Measurements from ENCODE around the gene BRD7.

Gene BRD7

GRCh38 chr16:50386139-50386538, 17.4 kb upstream of the BRD7 start:
- Histone ChIP-seq H4K20me1 (ENCODE audit: insufficient read depth, low read length) (no peaks in the 10 kb centered on the region), H3K36me3 (replicated peaks; ENCODE audit: insufficient read depth, low read length) (no peaks in the 10 kb centered on the region), H3K9ac (ENCODE audit: low read length) (no peak overlapping the region), H3K79me2 (ENCODE audit: low read length) (no peaks in the 10 kb centered on the region), H3K27me3 (replicated peaks; ENCODE audit: insufficient read depth, low read length) (no peaks in the 10 kb centered on the region), H3K27ac (ENCODE audit: low read length) (no peak overlapping the region), H3F3A (ENCODE audit: insufficient read depth, low read length) (no peaks in the 10 kb centered on the region), H3K4me2 (ENCODE audit: low read depth, low read length) (no peak overlapping the region), H2AFZ (ENCODE audit: low read length) (no peak overlapping the region), H3K4me1 (ENCODE audit: low read length) (no peaks in the 10 kb centered on the region), H3K9me3 (replicated peaks; ENCODE audit: insufficient read depth, low read length) (no peaks in the 10 kb centered on the region), H3K9me2 (replicated peaks; ENCODE audit: insufficient read depth, low read length) (no peaks in the 10 kb centered on the region), H3K4me3 (ENCODE audit: low read length) (no peak overlapping the region)
- TF ChIP-seq EZH2 (optimal IDR thresholded peaks at IDR 0.05; ENCODE audit: low read depth, low read length) (no peak), EZH2phosphoT487 (IDR thresholded peaks at IDR 0.05; ENCODE audit: low read length) (no peak)
- TF ChIP-seq, protein P1, sequence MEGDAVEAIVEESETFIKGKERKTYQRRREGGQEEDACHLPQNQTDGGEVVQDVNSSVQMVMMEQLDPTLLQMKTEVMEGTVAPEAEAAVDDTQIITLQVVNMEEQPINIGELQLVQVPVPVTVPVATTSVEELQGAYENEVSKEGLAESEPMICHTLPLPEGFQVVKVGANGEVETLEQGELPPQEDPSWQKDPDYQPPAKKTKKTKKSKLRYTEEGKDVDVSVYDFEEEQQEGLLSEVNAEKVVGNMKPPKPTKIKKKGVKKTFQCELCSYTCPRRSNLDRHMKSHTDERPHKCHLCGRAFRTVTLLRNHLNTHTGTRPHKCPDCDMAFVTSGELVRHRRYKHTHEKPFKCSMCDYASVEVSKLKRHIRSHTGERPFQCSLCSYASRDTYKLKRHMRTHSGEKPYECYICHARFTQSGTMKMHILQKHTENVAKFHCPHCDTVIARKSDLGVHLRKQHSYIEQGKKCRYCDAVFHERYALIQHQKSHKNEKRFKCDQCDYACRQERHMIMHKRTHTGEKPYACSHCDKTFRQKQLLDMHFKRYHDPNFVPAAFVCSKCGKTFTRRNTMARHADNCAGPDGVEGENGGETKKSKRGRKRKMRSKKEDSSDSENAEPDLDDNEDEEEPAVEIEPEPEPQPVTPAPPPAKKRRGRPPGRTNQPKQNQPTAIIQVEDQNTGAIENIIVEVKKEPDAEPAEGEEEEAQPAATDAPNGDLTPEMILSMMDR (IDR thresholded peaks at IDR 0.05; ENCODE audit: low read length), result no peak
- no peak for DNase-seq

DNA sequence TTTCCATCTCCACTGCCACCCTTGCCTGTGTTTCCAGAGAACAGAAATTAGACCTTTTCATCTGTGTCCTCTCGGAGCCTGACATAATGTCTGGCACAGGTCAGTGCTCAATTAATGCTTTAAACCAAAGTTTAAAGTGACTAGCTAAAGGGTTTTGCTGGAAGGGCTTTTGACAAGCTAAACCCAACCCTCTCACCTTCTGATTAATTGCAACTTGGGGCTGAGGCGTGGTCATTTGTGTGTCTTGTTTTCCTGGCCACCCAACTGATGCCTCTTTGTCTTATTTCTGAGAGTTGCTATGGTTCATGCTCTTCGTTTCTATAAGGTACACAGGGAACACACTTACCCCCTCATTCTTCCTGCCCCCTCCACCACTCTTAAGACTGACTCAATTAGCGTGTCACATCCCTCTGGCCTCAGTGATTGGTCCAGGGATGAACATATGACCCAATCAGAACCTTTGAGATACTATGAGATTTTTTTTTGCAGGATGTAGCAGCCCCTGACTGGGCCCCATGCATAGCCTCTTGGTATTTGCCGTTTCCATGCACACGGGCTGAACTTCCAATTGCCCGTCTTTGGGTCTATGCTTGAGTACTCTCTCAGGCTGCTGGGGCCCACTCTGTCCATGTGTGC, 15.8 kb upstream of the BRD7 start:
- no peak overlapping the region for H3K9ac ChIP-seq (ENCODE audit: low read length)
- H3K27ac ChIP-seq (ENCODE audit: low read length), result no peak overlapping the region
- no peak for DNase-seq
- TF ChIP-seq EZH2phosphoT487 (IDR thresholded peaks at IDR 0.05; ENCODE audit: low read length) (no peak), EZH2 (optimal IDR thresholded peaks at IDR 0.05; ENCODE audit: low read depth, low read length) (no peak)
- TF ChIP-seq, protein P1 (IDR thresholded peaks at IDR 0.05; ENCODE audit: low read length), result no peak
- no peak overlapping the region for H3K4me2 ChIP-seq (ENCODE audit: low read depth, low read length)
- no peaks in the 10 kb centered on the region for H4K20me1 ChIP-seq (ENCODE audit: insufficient read depth, low read length)
- no peaks in the 10 kb centered on the region for H3F3A ChIP-seq (ENCODE audit: insufficient read depth, low read length)
- H3K4me1 ChIP-seq (ENCODE audit: low read length), result no peaks in the 10 kb centered on the region
- no peak overlapping the region for H2AFZ ChIP-seq (ENCODE audit: low read length)
- H3K79me2 ChIP-seq (ENCODE audit: low read length), result no peaks in the 10 kb centered on the region
- no peak overlapping the region for H3K4me3 ChIP-seq (ENCODE audit: low read length)
- H3K9me3 ChIP-seq (replicated peaks; ENCODE audit: insufficient read depth, low read length), result no peaks in the 10 kb centered on the region
- H3K36me3 ChIP-seq (replicated peaks; ENCODE audit: insufficient read depth, low read length), result no peaks in the 10 kb centered on the region
- H3K27me3 ChIP-seq (replicated peaks; ENCODE audit: insufficient read depth, low read length), result no peaks in the 10 kb centered on the region
- no peaks in the 10 kb centered on the region for H3K9me2 ChIP-seq (replicated peaks; ENCODE audit: insufficient read depth, low read length)

DNA sequence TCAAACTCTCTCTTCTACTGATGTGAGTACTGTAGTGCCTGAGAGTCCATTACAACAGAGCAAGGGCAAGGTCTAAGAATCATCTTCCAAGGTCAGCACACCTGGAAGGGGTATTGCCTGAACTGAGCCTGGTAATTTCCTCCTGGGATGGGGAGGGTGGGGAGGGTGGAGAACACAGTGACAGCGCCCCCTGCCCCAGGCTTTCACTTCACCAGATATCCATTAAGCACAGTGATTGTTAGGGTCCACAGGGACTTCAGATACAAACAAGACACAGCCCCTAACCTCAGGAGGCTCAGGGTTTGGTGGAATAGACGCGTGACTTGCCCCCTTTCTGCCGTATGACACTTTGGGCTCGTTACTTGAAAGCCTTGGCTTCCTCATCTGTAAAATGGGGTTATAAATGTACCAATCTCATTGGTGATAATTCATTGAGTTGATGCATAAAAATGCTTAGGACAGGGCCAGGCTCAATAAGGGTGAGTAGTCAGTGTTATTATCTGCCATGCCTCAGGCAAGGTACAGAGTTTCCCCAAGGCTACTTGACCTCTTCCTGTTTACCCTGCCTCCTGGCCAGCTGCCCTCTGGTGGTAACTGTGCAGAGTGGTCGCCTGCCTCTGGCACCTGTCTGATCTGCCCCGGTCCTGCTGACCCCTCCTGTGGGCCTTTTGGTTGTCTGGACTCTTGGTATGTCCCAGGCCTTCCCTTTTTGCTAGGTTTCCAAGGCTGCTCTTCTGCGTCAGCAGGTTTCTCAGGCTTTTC, 13.1 kb upstream of the BRD7 start:
- no peak for DNase-seq
- no peak overlapping the region for H3K27ac ChIP-seq (ENCODE audit: low read length)

More for the DNA sequence above, 13.1 kb upstream of the BRD7 start:
- no peak overlapping the region for H3K9ac ChIP-seq (ENCODE audit: low read length)
- H3K4me2 ChIP-seq (ENCODE audit: low read depth, low read length), result no peak overlapping the region
- H3K4me1 ChIP-seq (ENCODE audit: low read length), result no peaks in the 10 kb centered on the region
- no peaks in the 10 kb centered on the region for H3K9me3 ChIP-seq (replicated peaks; ENCODE audit: insufficient read depth, low read length)
- H3K27me3 ChIP-seq (replicated peaks; ENCODE audit: insufficient read depth, low read length), result no peaks in the 10 kb centered on the region
- no peaks in the 10 kb centered on the region for H3K79me2 ChIP-seq (ENCODE audit: low read length)
- H3F3A ChIP-seq (ENCODE audit: insufficient read depth, low read length), result no peaks in the 10 kb centered on the region
- H4K20me1 ChIP-seq (ENCODE audit: insufficient read depth, low read length), result no peaks in the 10 kb centered on the region
- TF ChIP-seq EZH2phosphoT487 (IDR thresholded peaks at IDR 0.05; ENCODE audit: low read length) (no peak), EZH2 (optimal IDR thresholded peaks at IDR 0.05; ENCODE audit: low read depth, low read length) (no peak)
- TF ChIP-seq, protein P1 (IDR thresholded peaks at IDR 0.05; ENCODE audit: low read length), result peak; percentile 19
- H2AFZ ChIP-seq (ENCODE audit: low read length), result no peak overlapping the region
- no peak overlapping the region for H3K4me3 ChIP-seq (ENCODE audit: low read length)
- no peaks in the 10 kb centered on the region for H3K36me3 ChIP-seq (replicated peaks; ENCODE audit: insufficient read depth, low read length)
- H3K9me2 ChIP-seq (replicated peaks; ENCODE audit: insufficient read depth, low read length), result no peaks in the 10 kb centered on the region

Data from MM.1S (cell line).